GM04504 (cell line): ENCODE data around the gene ICA1.
"Not testable (repeated sequence)": the region's sequence is repeated elsewhere in the genome, so short reads cannot be mapped to it uniquely, and the experiment has no call there.

Experiments
- DNase-seq: peaks from one replicate; pipeline ENCODE4 v3.0.0-alpha.2; 2012; ENCODE audit warnings: low read depth

ICA1 gene

GRCh38 chr7:8260871-8261694, 884 bp downstream of the ICA1 start:
- no peak for DNase-seq

- DNase-seq, result no peak
Measured at GRCh38 chr7:8259586-8260222, 2.3 kb downstream of the ICA1 start.

- DNase-seq, result no peak
Measured at GRCh38 chr7:8258734-8259133, 3.2 kb downstream of the ICA1 start.

GRCh38 chr7:8258166-8258565, 3.8 kb downstream of the ICA1 start:
- no peak for DNase-seq

- DNase-seq, result no peak
Measured at GRCh38 chr7:8255680-8256655, 6.0 kb downstream of the ICA1 start.

- no peak for DNase-seq
Measured at GRCh38 chr7:8254667-8255066, 7.3 kb downstream of the ICA1 start.

- DNase-seq, result no peak
Measured at GRCh38 chr7:8254215-8254614, 7.8 kb downstream of the ICA1 start.

GRCh38 chr7:8251195-8251594, 10.8 kb downstream of the ICA1 start:
- no peak for DNase-seq

GRCh38 chr7:8250547-8250946, 11.4 kb downstream of the ICA1 start:
- no peak for DNase-seq

- no peak for DNase-seq
Measured at GRCh38 chr7:8249121-8249520, 12.8 kb downstream of the ICA1 start.

- DNase-seq, result no peak
Measured at GRCh38 chr7:8246020-8246419, 15.9 kb downstream of the ICA1 start.

GRCh38 chr7:8245032-8245431, 16.9 kb downstream of the ICA1 start:
- not testable (repeated sequence) for DNase-seq

GRCh38 chr7:8243059-8243458, 18.9 kb downstream of the ICA1 start:
- DNase-seq, result not testable (repeated sequence)

- not testable (repeated sequence) for DNase-seq
Measured at GRCh38 chr7:8239702-8240362, 22.1 kb downstream of the ICA1 start.

- no peak for DNase-seq
Measured at GRCh38 chr7:8236780-8237407, 25.1 kb downstream of the ICA1 start.

GRCh38 chr7:8232999-8233847, 28.7 kb downstream of the ICA1 start:
- no peak for DNase-seq

GRCh38 chr7:8229927-8230326, 32.0 kb downstream of the ICA1 start:
- DNase-seq, result no peak

- no peak for DNase-seq
Measured at GRCh38 chr7:8228766-8229674, 32.9 kb downstream of the ICA1 start.

- no peak for DNase-seq
Measured at GRCh38 chr7:8228068-8228467, 33.9 kb downstream of the ICA1 start.
